ENCODE results near the gene GPS1. TPM values are rescaled to one million over a fixed set of nuclear protein-coding genes. Genes with fewer than 3 reads are reported as not detected.

GPS1 gene
- total and polyA plus RNA-seq, 2 experiments from 2014 or later = 136 to 242 TPM

GRCh38 chr17:82052638-82053059, 951 bp downstream of the GPS1 start (continued):
- TF ChIP-seq, protein P1, sequence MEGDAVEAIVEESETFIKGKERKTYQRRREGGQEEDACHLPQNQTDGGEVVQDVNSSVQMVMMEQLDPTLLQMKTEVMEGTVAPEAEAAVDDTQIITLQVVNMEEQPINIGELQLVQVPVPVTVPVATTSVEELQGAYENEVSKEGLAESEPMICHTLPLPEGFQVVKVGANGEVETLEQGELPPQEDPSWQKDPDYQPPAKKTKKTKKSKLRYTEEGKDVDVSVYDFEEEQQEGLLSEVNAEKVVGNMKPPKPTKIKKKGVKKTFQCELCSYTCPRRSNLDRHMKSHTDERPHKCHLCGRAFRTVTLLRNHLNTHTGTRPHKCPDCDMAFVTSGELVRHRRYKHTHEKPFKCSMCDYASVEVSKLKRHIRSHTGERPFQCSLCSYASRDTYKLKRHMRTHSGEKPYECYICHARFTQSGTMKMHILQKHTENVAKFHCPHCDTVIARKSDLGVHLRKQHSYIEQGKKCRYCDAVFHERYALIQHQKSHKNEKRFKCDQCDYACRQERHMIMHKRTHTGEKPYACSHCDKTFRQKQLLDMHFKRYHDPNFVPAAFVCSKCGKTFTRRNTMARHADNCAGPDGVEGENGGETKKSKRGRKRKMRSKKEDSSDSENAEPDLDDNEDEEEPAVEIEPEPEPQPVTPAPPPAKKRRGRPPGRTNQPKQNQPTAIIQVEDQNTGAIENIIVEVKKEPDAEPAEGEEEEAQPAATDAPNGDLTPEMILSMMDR (conservative IDR thresholded peaks at IDR 0.05; ENCODE audit: low read depth in 2 of 2) = no peak
- TF ChIP-seq STAT1 (IDR thresholded peaks at IDR 0.05; ENCODE audit: unreplicated experiment) (no peak), NANOG (IDR thresholded peaks at IDR 0.05; ENCODE audit: borderline replicate concordance) (no peak), EZH2phosphoT487 (IDR thresholded peaks at IDR 0.05; ENCODE audit: unreplicated experiment) (no peak)

GRCh38 chr17:82053130-82053529, 1.4 kb downstream of the GPS1 start:
- Mint-ChIP-seq H3K27me3 (ENCODE audit: insufficient read depth, low read depth, poor library complexity) (peaks cover 14% of the 10 kb centered on the region), H3K36me3 (ENCODE audit: low read depth) (peaks cover 21% of the 10 kb centered on the region), H3K4me1 (no peaks in the 10 kb centered on the region; the same call in 2 of the 3 replicates), H3K4me3 (peak overlapping the region; percentile 86), H3K9me3 (no peaks in the 10 kb centered on the region), H3K27ac (no peak overlapping the region)
- Histone ChIP-seq H3K79me2 (replicated peaks; ENCODE audit: insufficient read depth) (peaks cover 9% of the 10 kb centered on the region; the same call in 1 of the 2 replicates), H3F3A (replicated peaks; ENCODE audit: low read depth) (0 out of 2 replicates have a peak, but pooled peaks cover 6% of the 10 kb centered on the region), H3K9me2 (ENCODE audit: insufficient read depth) (no peaks in the 10 kb centered on the region), H3K27ac (ENCODE audit: low read depth) (no peak overlapping the region), H3K4me1 (ENCODE audit: insufficient read depth) (no peaks in the 10 kb centered on the region), H3K4me3 (peak overlapping the region; percentile 89), H4K20me1 (replicated peaks; ENCODE audit: insufficient read depth) (peaks cover 8% of the 10 kb centered on the region; the same call in 1 of the 2 replicates), H3K27me3 (ENCODE audit: insufficient read depth) (no peaks in the 10 kb centered on the region), H2AFZ (no peak overlapping the region), H3K4me2 (peak overlapping the region; percentile 89), H3K36me3 (ENCODE audit: insufficient read depth) (peaks cover 4% of the 10 kb centered on the region; the same call in 1 of the 2 replicates)
- DNase-seq (ENCODE audit: low spot score) (no peak), ATAC-seq (no peak)
- TF ChIP-seq REST (IDR thresholded peaks at IDR 0.05; ENCODE audit: unreplicated experiment) = no peak
- no peak for TF ChIP-seq NANOG (IDR thresholded peaks at IDR 0.05; ENCODE audit: borderline replicate concordance)
- TF ChIP-seq EZH2 (IDR thresholded peaks at IDR 0.05; ENCODE audit: low read depth, unreplicated experiment) = no peak
- TF ChIP-seq CREB1 (CRISPR knock-in tag; IDR thresholded peaks at IDR 0.05; ENCODE audit: low read depth) = no peak
- no peak for TF ChIP-seq ZNF462 (CRISPR knock-in tag; IDR thresholded peaks at IDR 0.05)
- no peak for TF ChIP-seq ZNF331 (CRISPR knock-in tag; IDR thresholded peaks at IDR 0.05; ENCODE audit: low read depth)
